ENCODE measurements around the gene CD69.

CD69 gene

DNA sequence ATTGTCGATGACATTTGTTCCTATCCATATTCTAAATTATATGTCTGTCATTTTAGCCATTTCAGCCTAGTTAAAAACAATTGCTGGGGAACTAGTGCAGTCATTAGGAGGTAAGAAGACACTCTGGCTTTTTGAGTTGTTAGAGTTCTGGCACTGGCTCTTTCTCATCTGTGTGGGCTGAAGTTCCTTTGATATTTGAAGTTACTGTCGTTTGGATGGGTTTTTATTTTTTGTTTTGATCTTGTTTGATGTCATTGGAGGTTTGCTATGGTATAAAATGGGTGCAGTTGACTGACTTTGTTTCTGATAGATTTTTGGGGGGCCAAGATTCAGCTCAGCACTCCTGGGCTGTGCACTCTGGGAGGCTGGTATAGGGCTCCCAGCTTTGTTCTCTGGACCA lies 20.7 kb upstream of the CD69 start:
- DNase-seq (ENCODE audit: low spot score), result no peak

DNA sequence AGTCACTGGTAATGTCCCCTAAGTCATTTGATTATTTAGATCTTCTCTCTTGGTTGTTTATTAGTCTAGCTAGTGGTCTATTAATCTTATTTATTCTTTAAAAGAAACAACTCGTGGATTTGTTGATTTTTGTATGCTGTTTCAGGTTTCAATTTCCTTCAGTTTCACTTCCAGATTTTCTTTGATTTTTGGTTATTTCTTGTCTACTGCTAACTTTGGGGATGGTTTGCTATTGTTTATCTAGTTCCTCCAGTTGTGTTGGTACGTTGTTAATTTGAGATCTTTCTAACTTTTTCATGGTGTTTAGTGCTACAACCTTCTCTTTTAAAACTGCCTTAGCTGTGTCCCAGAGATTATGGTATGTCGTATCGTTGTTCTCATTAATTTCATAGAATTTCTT lies 18.5 kb upstream of the CD69 start:
- DNase-seq (ENCODE audit: low spot score), result no peak

DNA sequence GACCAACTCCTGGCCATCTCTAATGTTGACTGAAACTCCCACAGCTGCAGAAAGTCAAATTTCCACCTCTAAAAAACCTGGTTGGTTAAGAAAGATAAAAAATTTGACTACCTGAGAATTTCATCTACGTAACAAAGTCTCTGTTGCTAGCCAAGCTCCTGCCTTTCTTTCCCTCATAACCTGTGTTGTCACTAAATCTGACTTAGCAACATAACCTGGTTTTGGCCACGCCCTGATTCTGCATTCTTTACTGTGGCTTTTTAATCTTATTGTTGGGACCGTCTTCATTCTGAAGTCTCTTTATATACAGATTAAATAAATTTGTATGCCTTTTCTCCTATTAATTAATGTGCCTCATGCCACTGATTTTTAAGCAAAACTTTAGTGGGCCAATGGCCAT lies 16.1 kb upstream of the CD69 start:
- DNase-seq (ENCODE audit: low spot score), result no peak

DNA sequence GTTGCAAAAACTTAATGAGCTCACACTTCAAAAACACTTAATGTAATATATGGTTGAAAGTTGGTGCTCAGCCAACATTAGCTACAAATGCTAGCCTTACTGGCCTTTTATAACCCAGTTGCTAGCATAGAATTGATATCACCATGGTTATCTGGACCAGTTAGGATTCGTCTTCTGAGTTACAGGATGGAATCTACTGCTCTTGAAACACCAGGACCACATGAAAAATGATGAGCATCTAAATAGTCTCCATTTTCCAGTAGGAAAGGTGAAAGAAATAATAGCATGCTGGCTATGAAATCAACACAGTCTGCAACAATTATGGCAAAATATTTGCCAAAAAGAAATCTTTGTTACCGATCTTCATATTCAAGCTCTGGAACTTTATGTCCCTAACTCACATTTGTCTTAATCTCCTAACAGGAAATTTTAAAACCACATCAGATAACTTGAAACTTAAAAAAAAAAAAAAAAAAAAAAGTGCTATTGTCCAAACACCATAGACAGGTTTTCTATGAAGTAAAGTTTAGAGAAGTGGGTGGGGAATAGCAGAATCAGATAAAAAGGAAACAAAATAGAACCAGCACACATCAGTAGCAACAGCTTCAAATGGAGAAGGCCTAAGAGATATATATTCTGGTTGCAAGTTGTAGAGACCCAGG lies 12.6 kb upstream of the CD69 start:
- no peak for DNase-seq (ENCODE audit: low spot score)

DNA sequence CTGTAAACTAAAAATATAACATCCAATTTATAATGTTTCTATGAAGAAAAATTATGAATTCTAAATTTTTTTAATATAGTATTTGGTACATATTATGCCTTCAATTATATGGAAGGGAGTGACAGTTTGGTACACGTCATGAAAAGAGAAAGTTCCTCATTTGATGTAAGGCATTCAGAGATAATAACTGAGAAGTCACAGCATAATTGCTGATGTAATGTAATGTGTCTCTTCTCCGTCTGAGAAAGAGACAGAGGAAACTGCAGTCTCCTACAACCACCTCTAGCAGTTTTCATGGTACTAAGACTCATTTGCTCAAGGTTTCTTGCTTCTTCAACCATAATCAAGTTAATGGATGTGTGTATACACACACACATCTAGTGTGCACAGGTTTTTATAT lies 2.3 kb upstream of the CD69 start:
- DNase-seq (ENCODE audit: low spot score), result no peak

DNA sequence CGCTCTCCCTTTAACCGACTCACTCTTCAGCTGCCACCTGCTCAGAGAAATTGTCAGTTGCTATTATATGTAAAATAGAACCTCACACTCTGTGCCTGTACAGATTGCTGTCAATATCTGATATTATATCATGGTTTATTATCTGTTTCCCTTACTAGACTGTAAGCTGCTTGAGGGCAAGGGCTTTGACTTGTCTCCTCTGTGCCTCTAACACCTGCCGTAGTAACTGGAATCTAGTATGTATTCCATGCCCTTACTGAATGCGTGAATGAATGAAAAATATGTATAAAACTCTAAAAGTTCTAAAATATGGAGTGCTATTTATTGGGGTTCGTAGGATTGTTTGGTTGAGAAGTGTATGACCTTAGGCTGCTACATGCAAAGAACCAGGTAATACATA lies 1.7 kb upstream of the CD69 start:
- no peak for DNase-seq (ENCODE audit: low spot score)

DNA sequence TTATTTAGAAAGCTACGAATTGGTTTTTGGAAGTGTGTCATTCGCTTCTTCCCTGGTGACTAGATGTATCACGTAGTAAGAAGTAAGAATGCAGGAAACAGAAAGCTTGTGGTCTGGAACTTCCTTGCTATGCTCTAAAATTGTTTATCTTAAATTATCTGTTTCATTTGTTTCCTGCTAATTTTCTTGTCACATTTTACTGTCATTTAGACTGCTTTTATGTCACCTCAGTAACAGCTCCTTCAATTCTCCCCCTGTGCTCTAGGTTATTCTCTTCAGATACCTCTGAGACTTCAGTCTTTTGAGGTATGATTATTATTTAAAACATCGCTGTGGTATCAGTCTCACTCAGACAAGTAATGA lies 699 bp upstream of the CD69 start:
- no peak for DNase-seq (ENCODE audit: low spot score)

DNA sequence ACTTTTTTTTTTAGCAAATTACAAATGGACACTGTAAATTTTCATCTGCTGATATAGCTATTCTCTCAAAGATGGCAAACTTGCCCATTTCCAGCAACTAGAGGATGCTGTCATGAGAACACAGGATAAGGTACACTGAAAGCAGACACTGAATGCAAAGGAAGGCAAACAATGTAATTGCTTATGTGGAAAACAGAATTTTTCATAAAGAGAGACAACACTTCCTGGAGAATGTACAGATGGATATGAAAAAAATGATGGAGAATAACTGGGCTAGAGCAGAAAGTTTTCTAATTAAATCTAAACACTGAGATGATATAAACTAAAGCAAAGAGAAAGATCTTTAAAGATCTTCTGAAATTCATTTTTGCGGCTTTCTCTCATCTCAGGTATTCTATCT lies 581 bp downstream of the CD69 start:
- DNase-seq (ENCODE audit: low spot score), result no peak

DNA sequence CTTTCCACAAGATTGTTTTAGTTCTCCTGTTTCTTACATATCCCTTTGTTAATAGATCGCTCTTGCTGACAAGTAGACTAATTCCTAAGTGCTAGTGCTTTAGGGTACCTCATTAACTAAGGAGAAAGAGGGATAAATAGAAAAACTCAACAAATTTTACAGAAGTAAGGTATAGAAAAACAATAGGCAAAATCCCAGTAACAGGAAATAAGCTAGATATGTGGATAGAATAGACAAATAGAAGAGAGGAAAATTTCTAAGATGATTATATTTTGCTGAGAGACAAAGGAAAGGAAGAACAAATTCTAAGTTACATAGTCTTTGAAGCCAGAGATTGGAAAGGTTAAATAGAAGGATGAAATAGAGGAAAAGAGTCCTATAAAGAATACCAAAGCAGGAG lies 1.0 kb downstream of the CD69 start:
- DNase-seq (ENCODE audit: low spot score), result no peak

DNA sequence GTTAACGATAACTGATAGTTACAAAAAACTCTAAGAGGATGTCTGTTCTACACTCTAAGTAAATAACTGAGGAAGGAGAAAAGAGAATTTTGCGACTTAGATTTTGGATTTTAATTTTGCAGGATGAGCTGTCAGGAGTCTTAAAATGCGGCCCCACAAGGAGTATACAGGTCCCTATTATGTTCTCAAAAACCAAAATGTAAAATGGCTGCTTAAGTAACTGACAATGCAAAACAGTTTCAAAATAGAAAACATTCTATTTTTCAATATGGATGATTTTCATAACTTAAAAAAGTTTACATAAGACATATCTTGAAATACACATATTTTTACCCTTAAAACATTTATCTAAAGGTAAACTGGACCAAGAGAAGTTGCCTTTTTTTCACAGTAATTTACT lies 2.6 kb downstream of the CD69 start:
- no peak for DNase-seq (ENCODE audit: low spot score)

DNA sequence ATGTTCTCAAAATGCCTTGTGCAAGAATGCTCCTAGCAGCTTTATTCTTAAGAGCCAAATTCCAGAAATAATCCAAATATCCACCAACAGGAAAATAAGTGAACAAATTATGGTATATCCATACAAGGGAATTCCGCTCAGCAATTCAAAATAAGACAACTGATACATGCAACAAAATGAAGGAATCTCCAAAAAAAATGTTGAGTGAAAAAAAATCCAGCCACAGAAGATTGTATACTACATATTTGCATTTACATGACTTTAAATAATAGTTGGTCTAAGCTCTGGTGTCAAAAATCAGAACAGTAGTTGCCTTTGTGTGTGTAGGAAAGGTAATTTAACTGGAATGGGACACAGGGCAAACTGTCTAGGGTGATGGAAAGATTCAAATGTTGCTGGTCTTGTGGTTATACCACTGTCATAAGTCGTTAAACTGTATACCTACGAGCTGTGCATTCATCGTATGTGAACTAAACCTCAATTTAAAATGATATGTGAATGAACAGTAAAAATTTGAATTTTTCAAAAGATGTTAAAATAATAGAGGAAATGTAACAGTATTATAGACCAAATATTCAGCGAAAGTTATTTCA lies 3.2 kb downstream of the CD69 start:
- no peak for DNase-seq (ENCODE audit: low spot score)

DNA sequence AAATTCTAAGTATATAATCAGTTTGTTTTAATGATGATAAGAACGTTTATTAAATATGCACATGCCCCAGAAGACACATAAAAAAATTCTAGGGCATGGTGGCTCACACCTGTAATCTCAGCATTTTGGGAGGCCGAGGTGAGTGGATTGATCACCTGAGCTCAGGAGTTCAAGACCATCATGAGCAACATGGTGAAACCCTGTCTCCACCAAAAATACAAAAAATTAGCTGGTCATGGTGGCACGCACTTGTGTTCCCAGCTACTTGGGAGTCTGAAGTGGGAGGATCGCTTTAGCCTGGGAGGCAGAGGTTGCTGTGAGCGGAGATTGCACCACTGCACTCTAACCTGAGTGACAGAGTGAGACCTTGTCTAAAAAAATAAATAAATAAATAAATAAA lies 4.0 kb downstream of the CD69 start:
- no peak for DNase-seq (ENCODE audit: low spot score)

DNA sequence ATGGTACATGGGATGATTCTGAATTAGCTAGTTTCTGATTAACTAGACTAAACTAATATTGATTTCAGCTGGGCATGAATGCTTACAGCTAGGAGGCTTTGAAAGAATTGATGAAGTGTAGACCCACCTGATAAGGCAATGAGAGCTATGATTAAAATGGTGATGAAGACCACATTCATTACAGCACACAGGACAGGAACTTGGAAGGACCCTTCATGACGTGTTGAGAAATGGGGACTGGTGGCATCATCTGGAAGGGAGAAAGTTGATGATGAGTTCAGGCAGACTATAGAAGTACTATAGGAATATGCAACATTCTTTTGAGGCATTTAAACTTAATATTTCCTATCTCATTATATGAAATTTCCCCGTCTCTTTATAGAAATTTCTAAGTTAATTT lies 4.5 kb downstream of the CD69 start:
- no peak for DNase-seq (ENCODE audit: low spot score)

DNA sequence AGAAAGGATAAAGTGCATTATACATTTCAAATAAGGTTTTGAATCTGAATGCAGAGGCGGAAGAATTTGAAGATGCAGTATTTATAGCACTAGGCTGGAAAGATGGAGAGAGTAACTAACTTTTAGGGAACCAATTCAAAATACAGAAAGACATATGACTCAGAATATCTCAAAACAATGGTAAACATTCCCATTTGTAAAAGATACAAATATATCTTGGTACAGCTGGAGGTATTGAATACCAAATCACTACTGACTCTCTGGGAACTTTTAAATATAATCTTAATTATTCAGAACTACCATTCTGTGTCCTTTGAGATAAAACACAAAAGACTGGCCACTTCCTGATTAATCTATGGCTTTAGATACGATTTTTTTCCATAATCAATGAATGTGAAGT lies 5.1 kb downstream of the CD69 start:
- DNase-seq (ENCODE audit: low spot score), result no peak

DNA sequence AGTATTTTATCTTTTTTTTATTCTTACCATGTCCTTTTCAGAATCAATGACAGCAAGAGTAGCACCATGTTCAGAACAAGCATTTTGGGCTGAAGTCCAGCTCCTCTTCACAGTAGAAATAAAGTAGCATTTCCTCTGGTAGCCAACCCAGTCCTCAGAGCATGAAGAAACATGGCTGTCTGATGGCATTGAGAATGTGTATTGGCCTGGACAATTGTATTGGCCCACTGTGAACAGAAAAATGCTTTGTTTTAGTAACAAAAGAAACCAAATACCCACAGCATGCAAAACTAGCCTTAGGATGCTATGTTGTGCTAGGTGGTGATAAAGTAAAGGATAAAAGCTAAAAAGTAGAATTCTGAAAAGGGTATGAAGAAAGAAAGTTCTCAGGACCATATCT lies 5.7 kb downstream of the CD69 start:
- DNase-seq (ENCODE audit: low spot score), result no peak

DNA sequence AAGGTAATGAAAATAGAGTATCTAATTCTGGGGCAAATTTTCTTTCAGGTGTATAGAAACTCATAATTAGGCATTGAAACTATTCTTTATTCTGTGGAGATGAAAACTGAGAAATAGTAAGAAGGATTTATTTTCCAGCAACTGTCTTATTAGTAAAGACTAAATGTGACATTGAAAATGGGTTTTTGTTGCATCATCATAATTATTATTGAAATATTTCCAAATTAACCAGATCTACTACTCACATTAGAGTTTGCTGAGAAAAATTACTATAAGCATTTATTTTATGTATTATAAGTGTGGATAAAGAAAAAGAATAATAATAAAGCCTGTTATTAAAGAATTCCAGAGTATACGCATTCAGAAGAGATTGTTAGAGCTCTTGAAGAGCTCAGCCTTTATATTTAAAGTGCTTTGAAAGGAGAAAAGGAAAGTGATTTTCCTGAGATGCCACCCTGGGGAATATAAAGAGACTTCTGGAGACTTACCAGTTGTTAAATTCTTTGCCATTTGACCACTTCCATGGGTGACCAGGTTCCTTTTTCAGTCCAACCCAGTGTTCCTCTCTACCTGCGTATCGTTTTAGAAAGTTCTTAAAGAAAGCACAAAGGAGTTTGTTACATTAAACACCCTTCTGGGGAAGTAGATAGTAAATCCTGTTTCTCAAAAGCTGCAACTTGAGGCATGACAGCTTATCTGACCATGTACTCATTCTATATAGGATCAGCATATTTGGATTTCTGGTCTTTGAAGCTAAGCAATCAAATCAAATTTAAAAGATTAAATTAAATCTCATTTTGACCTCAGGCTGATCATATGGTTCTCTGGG lies 6.4 kb downstream of the CD69 start:
- DNase-seq (ENCODE audit: low spot score), result no peak

DNA sequence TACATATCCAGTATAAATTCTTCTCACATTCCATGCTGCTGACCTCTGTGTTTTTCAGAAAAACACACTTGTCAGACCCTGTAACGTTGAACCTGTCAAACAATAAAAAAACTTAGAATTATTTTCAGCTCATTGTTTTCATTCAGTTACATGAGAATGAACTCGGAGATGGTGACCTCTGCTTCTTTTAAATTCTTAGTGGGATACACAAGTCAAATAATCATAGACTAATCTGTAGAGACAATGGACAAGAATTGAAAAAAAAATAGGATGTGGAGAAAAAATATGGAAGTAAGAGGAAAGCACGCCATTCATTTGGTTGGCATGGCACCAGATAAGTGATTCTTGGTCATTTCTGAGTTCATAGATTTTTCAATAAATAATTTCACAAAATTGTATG lies 7.2 kb downstream of the CD69 start:
- DNase-seq (ENCODE audit: low spot score), result no peak

DNA sequence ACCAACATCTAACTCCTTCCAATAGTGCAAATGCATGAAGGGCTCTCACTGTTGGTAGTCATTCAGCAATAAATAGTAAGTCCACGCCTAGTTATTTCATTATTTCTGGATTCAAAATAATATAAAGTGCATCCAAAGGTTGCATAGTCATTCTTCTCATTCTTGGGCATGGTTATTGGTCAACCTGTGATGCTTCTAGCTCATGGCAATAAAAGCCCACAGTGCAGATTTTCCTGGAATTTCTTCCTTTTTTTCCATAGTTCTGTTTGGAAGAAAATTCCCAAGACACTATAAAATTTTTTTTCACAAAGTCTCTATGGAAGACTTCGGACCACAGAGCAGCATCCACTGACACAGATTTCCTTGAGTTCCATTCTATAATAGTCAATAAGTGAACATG lies 7.6 kb downstream of the CD69 start:
- DNase-seq (ENCODE audit: low spot score), result no peak

DNA sequence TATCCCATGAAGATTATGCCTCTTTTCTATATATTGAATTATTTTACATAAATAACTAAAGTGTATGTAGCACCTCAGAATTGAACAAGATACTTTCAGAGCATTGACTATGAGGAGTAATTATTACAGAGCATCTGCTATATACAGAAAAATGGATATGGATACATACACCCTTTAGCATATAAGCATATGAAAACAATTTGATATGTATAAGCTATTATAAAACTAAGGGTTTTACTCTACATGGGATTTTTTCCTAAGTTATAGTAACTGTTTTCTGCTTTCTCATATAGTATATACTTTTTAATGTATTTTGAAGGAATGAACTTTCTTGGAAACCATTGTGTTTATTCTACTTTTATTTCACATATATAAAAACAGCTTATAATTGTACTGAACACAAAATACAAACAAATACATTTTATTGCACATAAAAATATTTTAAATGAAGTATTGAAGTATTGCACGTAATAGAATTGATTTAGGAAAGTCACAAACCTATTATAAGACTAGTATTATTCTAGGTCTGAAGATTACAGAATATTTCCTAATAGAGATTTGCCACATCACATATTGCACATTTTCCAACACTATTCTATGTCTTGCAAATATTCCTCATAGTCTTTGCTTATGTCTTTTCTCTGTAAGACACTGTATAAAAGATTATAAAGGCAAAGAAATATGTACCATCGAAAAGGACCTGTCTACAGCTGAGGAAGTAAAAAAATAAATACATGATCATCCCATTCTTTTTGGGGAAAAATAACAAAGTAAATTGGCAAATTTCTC lies 8.4 kb downstream of the CD69 start:
- no peak for DNase-seq (ENCODE audit: low spot score)

DNA sequence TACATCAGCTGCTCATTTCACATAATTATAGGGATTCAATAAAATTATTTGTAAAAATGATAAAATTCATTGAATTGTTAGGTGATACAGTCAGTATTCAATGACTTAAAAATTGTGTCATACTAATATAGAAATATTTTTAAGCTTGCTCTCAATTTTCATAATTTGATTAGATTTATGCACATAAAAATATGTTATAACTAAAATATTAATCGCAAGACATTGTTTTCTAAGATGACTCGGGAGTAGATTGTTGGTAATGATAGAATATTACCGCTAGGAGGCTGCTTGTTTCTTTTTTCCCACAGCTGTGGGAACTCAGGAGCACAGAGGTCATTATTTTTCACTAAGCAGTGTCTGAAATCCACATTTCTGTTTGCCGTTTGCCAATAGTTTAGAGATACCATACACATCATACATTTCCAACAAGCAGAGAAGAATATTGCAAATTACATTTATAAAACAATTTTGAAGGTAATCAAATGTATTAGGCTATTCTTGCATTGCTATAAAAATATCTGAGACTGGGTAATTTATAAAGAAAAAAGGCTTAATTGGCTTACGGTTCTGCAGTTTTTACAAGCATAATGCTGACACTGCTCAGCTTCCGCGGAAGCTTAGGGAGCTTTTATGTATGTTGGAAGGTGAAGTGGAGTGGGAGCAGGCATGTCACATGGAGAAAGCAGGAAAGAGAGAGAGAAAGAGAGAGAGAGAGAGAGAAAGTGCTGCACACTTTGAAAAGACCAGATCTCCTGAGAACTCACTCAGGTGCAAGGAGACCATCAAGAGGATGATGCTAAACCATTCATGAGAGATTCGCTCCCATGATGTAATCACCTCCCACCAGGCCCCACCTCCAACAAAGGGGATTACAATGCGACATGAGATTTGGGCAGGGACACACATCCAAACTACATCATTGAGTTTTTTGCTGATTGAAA lies 9.2 kb downstream of the CD69 start:
- DNase-seq (ENCODE audit: low spot score), result no peak

DNA sequence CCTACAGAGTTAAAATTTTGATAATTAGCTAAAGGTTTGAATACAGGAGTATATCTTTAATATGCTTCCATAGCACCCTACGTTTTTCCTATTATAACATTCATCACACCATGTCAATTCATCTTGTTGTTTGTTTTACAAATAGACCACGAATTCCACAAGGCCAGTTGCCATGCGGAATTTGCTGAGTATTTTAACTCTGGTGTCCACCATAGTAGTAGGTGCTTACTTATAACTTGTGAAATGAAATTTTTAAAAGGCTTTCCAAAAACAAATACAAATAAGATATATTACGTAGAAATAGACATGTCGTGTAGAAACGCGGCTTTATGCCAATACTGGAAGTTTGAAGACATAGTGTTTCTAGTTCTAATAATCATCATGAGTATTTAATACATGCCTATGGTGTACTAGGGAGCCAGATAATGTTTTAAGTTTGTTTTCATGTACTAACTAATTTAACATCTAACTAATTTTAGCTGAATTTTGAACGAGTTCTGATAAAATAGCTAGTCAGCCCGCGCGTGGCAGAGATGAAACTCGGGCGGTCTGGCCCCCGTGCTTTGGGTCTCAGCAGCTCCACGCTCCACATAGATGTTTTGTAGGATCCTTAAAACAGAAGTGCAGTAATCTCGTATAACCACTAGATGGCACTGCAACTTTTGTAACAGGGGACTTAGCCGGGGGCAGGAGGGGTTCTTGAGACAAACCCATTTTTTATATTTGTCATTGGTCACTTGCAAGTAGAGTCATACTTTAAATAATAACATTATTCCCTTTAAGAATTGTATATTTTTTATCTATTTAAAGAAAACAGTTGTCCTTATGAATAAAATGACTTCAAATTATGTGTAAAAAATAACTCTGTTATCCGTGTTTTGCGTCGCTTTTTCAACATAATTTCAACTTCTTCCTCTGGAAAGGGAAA lies 10.2 kb downstream of the CD69 start:
- DNase-seq (ENCODE audit: low spot score), result peak; percentile 73

All from germinal center (tissue), 1 donor.